HEK293 (cell line): Measurements from ENCODE around the gene DDAH1.

Experiments used
- CTCF ChIP-seq: fragments of 450-650 bp; formaldehyde crosslinking; IDR thresholded peaks from 2 replicates; pipeline ENCODE4 v1.5.1; 2016; ENCODE audit warnings: missing biosample characterization, missing genetic modification characterization
- SP2 ChIP-seq: fragments of 450-650 bp; formaldehyde crosslinking; IDR thresholded peaks from 2 replicates; pipeline ENCODE4 v1.5.1; 2016; ENCODE audit warnings: missing biosample characterization, missing genetic modification characterization
- YY1 ChIP-seq: fragments of 450-650 bp; formaldehyde crosslinking; IDR thresholded peaks from 2 replicates; pipeline ENCODE4 v1.5.1; 2018; ENCODE audit warnings: missing biosample characterization, missing genetic modification characterization
- ZBTB1 ChIP-seq: fragments of 450-650 bp; formaldehyde crosslinking; IDR thresholded peaks from 2 replicates; pipeline ENCODE4 v1.5.1; 2016; ENCODE audit warnings: missing biosample characterization, missing genetic modification characterization
- ZEB2 ChIP-seq: fragments of 450-650 bp; formaldehyde crosslinking; IDR thresholded peaks from 2 replicates; pipeline ENCODE4 v1.5.1; 2016; ENCODE audit warnings: missing biosample characterization, missing genetic modification characterization
- ZFP37 ChIP-seq: fragments of 450-650 bp; formaldehyde crosslinking; IDR thresholded peaks from 2 replicates; pipeline ENCODE4 v1.5.1; 2016; ENCODE audit warnings: missing biosample characterization, missing genetic modification characterization
- ZNF132 ChIP-seq: fragments of 450-650 bp; formaldehyde crosslinking; IDR thresholded peaks from 2 replicates; pipeline ENCODE4 v1.5.1; 2017; ENCODE audit warnings: missing biosample characterization, missing genetic modification characterization, borderline replicate concordance
- ZNF274 ChIP-seq, 2 experiments: fragments of 200-500 bp in 1 of 2; fragments of 450-650 bp in 1 of 2; sonication (Bioruptor generic) in 1 of 2; formaldehyde crosslinking in 1 of 2; IDR thresholded peaks; 2 replicates each; pipeline versions ENCODE4 v1.5.1 to v1.6.1; 2014 to 2016; ENCODE audit warnings: borderline replicate concordance in 1 of 2, inconsistent platforms in 1 of 2, low read length in 1 of 2, missing biosample characterization in 1 of 2, missing genetic modification characterization in 1 of 2
- ZNF639 ChIP-seq: fragments of 450-650 bp; formaldehyde crosslinking; IDR thresholded peaks from 2 replicates; pipeline ENCODE4 v1.5.1; 2016; ENCODE audit warnings: missing biosample characterization, missing genetic modification characterization
- ZNF670 ChIP-seq: fragments of 450-650 bp; formaldehyde crosslinking; IDR thresholded peaks from 2 replicates; pipeline ENCODE4 v1.5.1; 2016; ENCODE audit warnings: missing biosample characterization, missing genetic modification characterization, low read depth
- ZNF792 ChIP-seq: fragments of 450-650 bp; formaldehyde crosslinking; IDR thresholded peaks from 2 replicates; pipeline ENCODE4 v1.5.1; 2016; ENCODE audit warnings: missing biosample characterization, missing genetic modification characterization
- TF ChIP-seq, protein P1 (sequence below): fragments of 450-650 bp; formaldehyde crosslinking; IDR thresholded peaks from 2 replicates; pipeline ENCODE4 v1.5.1; 2016; ENCODE audit warnings: missing biosample characterization, missing genetic modification characterization
- TF ChIP-seq, protein P2 (sequence below): fragments of 450-650 bp; formaldehyde crosslinking; IDR thresholded peaks from 2 replicates; pipeline ENCODE4 v1.5.1; 2016; ENCODE audit warnings: missing biosample characterization, missing genetic modification characterization

GRCh38 chr1:85358702-85359438 is 106.1 kb downstream of the DDAH1 start:
- TF ChIP-seq ZNF274 (IDR thresholded peaks at IDR 0.05; ENCODE audit: low read length), result no peak
- TF ChIP-seq ZNF274 (tag by site-specific recombination; IDR thresholded peaks at IDR 0.05; ENCODE audit: borderline replicate concordance), result no peak
- TF ChIP-seq SP2 (tag by site-specific recombination), result no peak
- no peak for TF ChIP-seq ZFP37 (tag by site-specific recombination)
- no peak for TF ChIP-seq YY1
- TF ChIP-seq, protein P1, sequence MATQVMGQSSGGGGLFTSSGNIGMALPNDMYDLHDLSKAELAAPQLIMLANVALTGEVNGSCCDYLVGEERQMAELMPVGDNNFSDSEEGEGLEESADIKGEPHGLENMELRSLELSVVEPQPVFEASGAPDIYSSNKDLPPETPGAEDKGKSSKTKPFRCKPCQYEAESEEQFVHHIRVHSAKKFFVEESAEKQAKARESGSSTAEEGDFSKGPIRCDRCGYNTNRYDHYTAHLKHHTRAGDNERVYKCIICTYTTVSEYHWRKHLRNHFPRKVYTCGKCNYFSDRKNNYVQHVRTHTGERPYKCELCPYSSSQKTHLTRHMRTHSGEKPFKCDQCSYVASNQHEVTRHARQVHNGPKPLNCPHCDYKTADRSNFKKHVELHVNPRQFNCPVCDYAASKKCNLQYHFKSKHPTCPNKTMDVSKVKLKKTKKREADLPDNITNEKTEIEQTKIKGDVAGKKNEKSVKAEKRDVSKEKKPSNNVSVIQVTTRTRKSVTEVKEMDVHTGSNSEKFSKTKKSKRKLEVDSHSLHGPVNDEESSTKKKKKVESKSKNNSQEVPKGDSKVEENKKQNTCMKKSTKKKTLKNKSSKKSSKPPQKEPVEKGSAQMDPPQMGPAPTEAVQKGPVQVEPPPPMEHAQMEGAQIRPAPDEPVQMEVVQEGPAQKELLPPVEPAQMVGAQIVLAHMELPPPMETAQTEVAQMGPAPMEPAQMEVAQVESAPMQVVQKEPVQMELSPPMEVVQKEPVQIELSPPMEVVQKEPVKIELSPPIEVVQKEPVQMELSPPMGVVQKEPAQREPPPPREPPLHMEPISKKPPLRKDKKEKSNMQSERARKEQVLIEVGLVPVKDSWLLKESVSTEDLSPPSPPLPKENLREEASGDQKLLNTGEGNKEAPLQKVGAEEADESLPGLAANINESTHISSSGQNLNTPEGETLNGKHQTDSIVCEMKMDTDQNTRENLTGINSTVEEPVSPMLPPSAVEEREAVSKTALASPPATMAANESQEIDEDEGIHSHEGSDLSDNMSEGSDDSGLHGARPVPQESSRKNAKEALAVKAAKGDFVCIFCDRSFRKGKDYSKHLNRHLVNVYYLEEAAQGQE (tag by site-specific recombination), result no peak
- TF ChIP-seq ZNF670, result no peak
- TF ChIP-seq ZBTB1 (tag by site-specific recombination), result no peak
- TF ChIP-seq, protein P2, sequence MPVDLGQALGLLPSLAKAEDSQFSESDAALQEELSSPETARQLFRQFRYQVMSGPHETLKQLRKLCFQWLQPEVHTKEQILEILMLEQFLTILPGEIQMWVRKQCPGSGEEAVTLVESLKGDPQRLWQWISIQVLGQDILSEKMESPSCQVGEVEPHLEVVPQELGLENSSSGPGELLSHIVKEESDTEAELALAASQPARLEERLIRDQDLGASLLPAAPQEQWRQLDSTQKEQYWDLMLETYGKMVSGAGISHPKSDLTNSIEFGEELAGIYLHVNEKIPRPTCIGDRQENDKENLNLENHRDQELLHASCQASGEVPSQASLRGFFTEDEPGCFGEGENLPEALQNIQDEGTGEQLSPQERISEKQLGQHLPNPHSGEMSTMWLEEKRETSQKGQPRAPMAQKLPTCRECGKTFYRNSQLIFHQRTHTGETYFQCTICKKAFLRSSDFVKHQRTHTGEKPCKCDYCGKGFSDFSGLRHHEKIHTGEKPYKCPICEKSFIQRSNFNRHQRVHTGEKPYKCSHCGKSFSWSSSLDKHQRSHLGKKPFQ (tag by site-specific recombination), result no peak
- no peak for TF ChIP-seq CTCF (tag by site-specific recombination)
- no peak for TF ChIP-seq ZNF792 (tag by site-specific recombination)
- no peak for TF ChIP-seq ZNF132 (tag by site-specific recombination)
- no peak for TF ChIP-seq ZEB2 (tag by site-specific recombination)
- no peak for TF ChIP-seq ZNF639
